Uterus (tissue), 4 donors: ENCODE data around the gene RPS8. TPM values are rescaled to one million over a fixed set of nuclear protein-coding genes. Genes with fewer than 3 reads are reported as not detected.

ENCODE experiments used
- DNase-seq, 2 donors: peaks; one replicate each; pipeline ENCODE4 v3.0.0-alpha.2; 2019 to 2020
- H3K27ac ChIP-seq, 2 donors: fragments of 200-600 bp; sonication (generic); 1 replicate in 1 of 2; 2 replicates in 1 of 2; pipeline ENCODE4 v1.5.1; 2016 to 2018
- H3K27me3 ChIP-seq, 2 donors: fragments of 200-600 bp; sonication (generic); one replicate each; pipeline ENCODE4 v1.5.1; 2018 to 2019; ENCODE audit warnings: control low read depth in 1 of 2
- H3K36me3 ChIP-seq, 2 donors: fragments of 200-600 bp; sonication (generic); one replicate each; pipeline ENCODE4 v1.5.1; 2019; ENCODE audit warnings: control low read depth in 1 of 2
- H3K4me1 ChIP-seq, 2 donors: fragments of 200-600 bp; sonication (generic); one replicate each; pipeline ENCODE4 v1.5.1; 2018 to 2019; ENCODE audit warnings: control low read depth in 1 of 2
- H3K4me3 ChIP-seq, 2 donors: fragments of 200-600 bp; sonication (generic); 1 replicate in 1 of 2; 2 replicates in 1 of 2; pipeline ENCODE4 v1.5.1; 2018 to 2019; ENCODE audit warnings: mild to moderate bottlenecking in 1 of 2
- H3K9me3 ChIP-seq, 2 donors: fragments of 200-600 bp; sonication (generic); one replicate each; pipeline ENCODE4 v1.5.1; 2019; ENCODE audit warnings: control low read depth in 1 of 2
- POLR2A ChIP-seq, 2 donors: fragments of 450-650 bp; IDR thresholded peaks; one replicate each; pipeline ENCODE4 v1.6.1; 2016; ENCODE audit warnings: antibody characterized with exemption in 2 of 2, mild to moderate bottlenecking in 1 of 2, moderate library complexity in 1 of 2
- intact Hi-C: fragments of 100-400 bp; cut with DNase I; formaldehyde crosslinking; loops from one replicate; pipeline ENCODE4 v1.15.1; 2023; ENCODE audit warnings: low total_unique reads
- total RNA-seq, 4 donors: library from RNA; depleted of rRNA in 3 of 4; stranded (reverse); fragments of >200 nt in 3 of 4; gene quantifications; one replicate each; pipeline versions ENCODE4 v1.1.0 to v1.2.4, GENCODE V29; 2014 to 2023
- TF ChIP-seq, protein P1 (sequence below), 4 experiments: fragments of 200-600 bp in 2 of 4; fragments of 450-650 bp in 2 of 4; sonication (generic) in 2 of 4; IDR thresholded peaks; one replicate each; pipeline ENCODE4 v1.5.1; 2016 to 2019; ENCODE audit warnings: antibody characterized with exemption in 4 of 4, mild to moderate bottlenecking in 2 of 4, moderate library complexity in 1 of 4
- donor health status: DM: yes; HTN: yes; CAD: no.

The RPS8 gene
- total RNA-seq, 4 donors from 2014 or later, result 2,651 to 7,196 (median 4,456) TPM

DNA sequence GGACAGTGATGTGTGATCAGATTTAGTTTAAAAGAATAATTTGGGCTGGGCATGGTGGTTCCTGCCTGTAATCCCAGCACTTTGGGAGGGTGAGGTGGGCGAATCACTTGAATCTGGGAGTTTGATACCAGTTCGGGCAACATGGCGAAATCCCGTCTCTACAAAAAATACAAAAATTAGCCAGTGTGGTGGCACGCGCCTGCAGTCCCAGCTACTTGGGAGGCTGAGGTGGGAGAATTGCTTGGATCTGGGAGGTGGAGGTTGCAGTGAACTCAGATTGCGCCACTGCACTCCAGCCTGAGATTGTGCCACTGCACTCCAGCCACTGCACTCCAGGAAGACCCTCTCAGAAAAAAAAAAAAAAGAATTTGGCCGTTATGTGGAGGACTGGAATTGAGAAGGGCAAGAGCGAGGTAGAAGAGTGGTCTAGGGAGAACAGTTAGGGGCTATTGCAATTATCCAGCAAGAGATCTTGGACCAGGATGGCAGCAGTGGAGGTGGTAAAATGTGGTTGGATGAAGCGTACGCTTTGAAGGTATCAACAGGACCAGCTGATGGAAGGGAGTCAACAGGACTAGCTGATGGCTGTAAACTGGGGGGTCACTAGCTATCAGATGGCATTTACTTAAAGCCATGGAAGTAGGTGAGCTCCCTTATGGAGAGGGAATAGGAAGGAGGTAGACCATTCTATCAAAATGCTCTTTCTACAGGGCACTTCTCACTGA is 42.6 kb downstream of the RPS8 start:
- no peaks in the 10 kb centered on the region for H3K27me3 ChIP-seq
- H3K4me1 ChIP-seq, result peaks cover 0 to 3% of the 10 kb centered on the region in 2 donors
- no peak for TF ChIP-seq POLR2A (IDR thresholded peaks at IDR 0.05)
- TF ChIP-seq, protein P1, sequence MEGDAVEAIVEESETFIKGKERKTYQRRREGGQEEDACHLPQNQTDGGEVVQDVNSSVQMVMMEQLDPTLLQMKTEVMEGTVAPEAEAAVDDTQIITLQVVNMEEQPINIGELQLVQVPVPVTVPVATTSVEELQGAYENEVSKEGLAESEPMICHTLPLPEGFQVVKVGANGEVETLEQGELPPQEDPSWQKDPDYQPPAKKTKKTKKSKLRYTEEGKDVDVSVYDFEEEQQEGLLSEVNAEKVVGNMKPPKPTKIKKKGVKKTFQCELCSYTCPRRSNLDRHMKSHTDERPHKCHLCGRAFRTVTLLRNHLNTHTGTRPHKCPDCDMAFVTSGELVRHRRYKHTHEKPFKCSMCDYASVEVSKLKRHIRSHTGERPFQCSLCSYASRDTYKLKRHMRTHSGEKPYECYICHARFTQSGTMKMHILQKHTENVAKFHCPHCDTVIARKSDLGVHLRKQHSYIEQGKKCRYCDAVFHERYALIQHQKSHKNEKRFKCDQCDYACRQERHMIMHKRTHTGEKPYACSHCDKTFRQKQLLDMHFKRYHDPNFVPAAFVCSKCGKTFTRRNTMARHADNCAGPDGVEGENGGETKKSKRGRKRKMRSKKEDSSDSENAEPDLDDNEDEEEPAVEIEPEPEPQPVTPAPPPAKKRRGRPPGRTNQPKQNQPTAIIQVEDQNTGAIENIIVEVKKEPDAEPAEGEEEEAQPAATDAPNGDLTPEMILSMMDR (IDR thresholded peaks at IDR 0.05), result no peak
- H3K4me3 ChIP-seq, result no peak overlapping the region
- no peaks in the 10 kb centered on the region for H3K36me3 ChIP-seq
- peak overlapping the region in 1 of 2 donors; percentile 99 for H3K27ac ChIP-seq
- no peaks in the 10 kb centered on the region for H3K9me3 ChIP-seq
- DNase-seq, result no peak
- intact Hi-C loops, result no loop called here

DNA sequence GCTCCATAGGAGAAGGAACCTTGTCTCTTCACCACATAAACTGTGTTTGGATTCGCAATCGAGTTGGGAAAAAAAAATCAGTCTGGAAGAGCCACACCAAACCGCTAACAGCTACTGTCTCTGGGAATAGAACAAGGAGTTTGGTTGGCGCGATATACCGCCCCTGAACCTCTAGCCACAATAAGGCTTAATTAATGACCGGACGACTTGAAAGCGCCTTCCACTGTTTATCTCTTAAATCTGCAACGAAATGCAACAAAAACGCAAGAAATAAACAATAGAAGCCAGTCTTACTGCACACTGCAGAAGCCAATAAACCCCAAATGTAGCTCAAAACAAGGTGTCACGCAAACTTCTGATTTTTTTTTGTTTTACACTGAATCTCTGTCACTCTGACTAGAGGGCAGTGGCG is 43.9 kb downstream of the RPS8 start:
- peaks cover 0 to 3% of the 10 kb centered on the region in 2 donors for H3K4me1 ChIP-seq
- DNase-seq, result no peak
- intact Hi-C loops, result no loop called here

DNA sequence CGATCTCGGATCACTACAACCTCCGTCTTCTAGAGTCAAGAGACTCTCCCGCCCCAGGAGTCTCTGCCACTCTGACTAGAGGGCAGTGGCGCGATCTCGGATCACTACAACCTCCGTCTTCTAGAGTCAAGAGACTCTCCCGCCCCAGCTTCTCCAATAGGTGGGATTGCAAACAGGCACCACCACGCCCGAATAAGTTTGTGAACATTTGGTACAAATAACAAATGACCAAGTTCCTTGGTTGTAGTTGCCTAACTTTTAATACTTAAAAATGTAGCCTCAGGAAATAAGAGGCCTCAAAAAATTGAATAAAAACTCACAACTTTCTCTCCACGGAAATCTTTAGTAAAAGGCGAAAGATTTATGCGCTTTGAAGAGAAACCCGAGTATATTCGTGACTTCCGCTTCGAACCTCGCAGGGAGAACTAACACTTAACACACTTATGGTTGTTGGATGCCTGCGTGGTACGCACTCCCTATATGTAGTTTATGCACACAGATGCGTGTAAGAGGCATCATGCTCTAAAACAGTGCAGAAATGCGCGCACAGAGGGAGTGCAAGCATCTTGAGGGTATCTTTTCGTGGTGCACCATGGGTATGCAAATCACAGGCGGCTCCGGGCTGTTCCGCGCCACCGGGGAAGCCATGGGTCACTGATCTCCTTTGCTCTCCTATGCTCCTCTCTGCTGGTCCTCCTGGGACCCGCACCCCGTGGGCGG is 44.4 kb downstream of the RPS8 start:
- intact Hi-C loops, result no loop called here
- peak; percentile 78 to 83 for DNase-seq

More for the DNA sequence above, 43.9 kb downstream of the RPS8 start:
- H3K27ac ChIP-seq, result peak overlapping the region; percentile 94 to 99
- no peak for TF ChIP-seq POLR2A (IDR thresholded peaks at IDR 0.05)
- TF ChIP-seq, protein P1 (IDR thresholded peaks at IDR 0.05), result no peak
- peak overlapping the region; percentile 53 to 71 for H3K4me3 ChIP-seq
- no peaks in the 10 kb centered on the region for H3K36me3 ChIP-seq
- no peaks in the 10 kb centered on the region for H3K27me3 ChIP-seq
- no peaks in the 10 kb centered on the region for H3K9me3 ChIP-seq

DNA sequence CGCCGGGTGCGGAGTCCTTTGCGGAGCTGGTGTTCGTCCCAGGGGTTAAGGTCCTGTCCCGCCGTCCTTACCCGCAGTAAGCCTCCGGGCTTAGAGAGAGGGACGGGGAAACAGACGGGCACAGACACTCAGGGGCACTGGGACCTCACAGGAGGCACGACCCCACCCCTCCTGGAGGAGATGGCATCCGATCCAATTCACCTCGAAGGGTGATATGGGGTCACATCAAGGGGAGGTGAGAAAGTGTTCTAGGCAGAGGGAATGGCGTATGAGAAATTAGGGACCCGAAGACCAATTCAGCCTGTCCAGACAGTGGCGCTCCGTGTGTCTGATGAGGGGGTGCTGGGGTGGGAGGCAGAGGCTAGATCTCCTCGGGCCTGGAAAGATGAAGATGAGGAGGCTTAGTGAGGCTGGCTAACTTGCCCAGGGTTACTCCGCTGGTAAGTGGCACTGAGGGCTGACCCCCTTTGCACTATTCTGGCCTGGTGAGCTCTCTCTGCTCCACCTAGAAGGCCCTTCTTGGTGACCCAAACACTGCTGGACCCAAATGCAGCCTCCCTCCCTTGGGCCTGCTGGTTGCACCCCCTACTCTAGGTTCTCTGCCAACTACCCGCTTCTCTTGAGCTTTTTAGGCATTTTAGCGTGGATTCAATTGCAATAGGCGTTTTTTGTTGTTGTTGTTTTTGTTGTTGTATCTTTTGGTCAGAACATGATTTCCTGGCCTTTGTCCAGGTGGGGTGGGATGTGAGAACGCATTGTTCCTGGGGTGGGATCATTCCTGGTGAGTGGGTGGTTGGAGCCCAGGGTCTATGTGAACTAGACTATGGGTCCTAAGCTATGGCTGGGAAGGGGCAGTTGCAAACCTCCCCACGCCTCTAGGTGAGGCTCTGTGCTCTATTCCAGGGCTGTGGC is 45.2 kb downstream of the RPS8 start:
- Histone ChIP-seq H3K9me3 (no peaks in the 10 kb centered on the region), H3K27ac (peak overlapping the region; percentile 94 to 99), H3K36me3 (no peaks in the 10 kb centered on the region), H3K4me3 (peak overlapping the region; percentile 53 to 71), H3K4me1 (peaks cover 0 to 3% of the 10 kb centered on the region in 2 donors), H3K27me3 (no peaks in the 10 kb centered on the region)
- TF ChIP-seq, protein P1 (IDR thresholded peaks at IDR 0.05), result no peak
- no peak for TF ChIP-seq POLR2A (IDR thresholded peaks at IDR 0.05)
- no peak for DNase-seq
- intact Hi-C loops, result no loop called here

More for the DNA sequence above, 44.4 kb downstream of the RPS8 start:
- TF ChIP-seq POLR2A (IDR thresholded peaks at IDR 0.05), result peak; percentile 67 to 76
- TF ChIP-seq, protein P1 (IDR thresholded peaks at IDR 0.05), result peak in 2 of 4 experiments; percentile 5 to 24
- peak overlapping the region; percentile 53 to 71 for H3K4me3 ChIP-seq
- H3K36me3 ChIP-seq, result no peaks in the 10 kb centered on the region
- H3K27ac ChIP-seq, result peak overlapping the region; percentile 94 to 99
- H3K9me3 ChIP-seq, result no peaks in the 10 kb centered on the region
- H3K4me1 ChIP-seq, result peaks cover 0 to 3% of the 10 kb centered on the region in 2 donors
- no peaks in the 10 kb centered on the region for H3K27me3 ChIP-seq
